ENCODE measurements around the gene DRC3. TPM values are rescaled to one million over a fixed set of nuclear protein-coding genes. Genes with fewer than 3 reads are reported as not detected.

Gene DRC3
- total RNA-seq, 1 donor from 2014 or later: not detected

- intact Hi-C loops (cut with micrococcal nuclease): no loop called here
These were observed 47.1 kb downstream of the DRC3 start for GRCh38 chr17:18019838-18020154.

DNA sequence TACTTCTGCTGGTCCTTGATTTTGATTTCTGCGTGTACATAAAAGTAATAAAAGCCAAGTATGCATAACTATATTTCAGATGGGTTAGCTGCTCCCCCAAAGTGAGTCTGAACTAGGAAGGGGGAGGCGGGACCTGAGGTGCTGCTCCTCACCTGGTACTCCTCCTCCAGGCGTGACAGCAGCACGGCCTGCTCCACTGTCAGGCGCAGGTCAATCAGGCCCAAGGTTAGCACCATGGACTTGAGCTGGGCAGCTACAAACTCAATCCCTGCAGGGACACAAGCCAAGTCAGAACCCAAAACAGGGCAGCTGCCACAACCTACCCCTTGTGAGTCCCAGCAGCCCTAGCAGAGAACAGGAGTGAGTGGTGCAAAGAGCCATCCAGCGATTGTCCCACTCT lies 48.3 kb downstream of the DRC3 start:
- intact Hi-C loops (cut with micrococcal nuclease): no loop called here

DNA sequence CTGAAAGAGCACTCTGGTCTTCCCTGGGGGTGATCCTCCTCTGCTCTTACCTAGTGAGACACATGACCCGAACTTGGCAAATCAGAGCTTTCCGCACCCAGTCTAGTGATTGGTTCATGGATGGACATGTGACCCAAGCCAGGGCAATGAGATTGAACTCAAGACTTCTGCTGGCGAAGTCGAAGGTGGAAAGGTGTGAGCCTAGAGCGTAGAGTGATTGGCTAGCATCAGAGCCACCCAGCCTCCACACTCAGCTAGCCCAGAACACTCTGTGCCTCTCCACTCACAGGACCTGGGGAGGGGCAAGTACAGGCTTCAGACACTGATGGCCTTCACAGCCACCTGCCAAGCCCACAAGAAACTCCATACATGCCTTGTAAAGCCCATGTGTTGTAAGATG lies 48.7 kb downstream of the DRC3 start:
- intact Hi-C loops (cut with micrococcal nuclease): no loop called here

DNA sequence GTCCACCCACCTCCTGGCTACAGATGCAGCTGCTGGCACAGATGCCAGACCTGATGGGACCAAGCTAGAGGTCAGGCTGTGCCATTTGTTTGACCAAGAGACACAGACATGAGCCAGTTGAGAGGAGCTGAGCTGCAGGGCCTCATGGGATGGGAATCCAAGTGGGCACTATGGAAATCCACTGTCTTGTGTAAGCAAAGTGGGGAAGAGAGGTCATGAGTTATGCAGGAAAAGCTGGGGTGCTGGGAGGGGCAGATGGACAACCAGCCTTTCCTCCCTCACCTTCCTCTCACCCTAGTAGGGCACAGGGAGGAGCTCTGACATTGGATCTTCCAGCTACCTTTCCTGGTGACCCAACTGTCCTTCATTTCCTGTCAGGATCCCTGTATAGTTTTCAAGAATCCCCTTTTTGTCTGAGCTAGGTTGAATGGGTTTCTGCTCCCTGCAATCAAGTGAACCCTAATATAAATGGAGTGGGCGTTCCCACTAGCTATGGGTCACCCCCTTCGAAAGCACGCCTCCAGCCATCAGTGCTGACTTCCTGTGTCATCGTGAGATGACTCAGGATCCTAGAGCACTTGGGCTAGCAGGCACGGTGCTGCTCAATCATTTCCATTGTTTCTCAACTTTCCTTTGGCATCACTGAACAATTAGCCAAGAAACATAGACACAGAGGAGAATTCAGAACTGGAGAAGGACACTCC lies 52.7 kb downstream of the DRC3 start:
- intact Hi-C loops (cut with micrococcal nuclease): no loop called here

GRCh38 chr17:18025945-18026776 lies 53.5 kb downstream of the DRC3 start:
- intact Hi-C loops (cut with micrococcal nuclease): no loop called here

DNA sequence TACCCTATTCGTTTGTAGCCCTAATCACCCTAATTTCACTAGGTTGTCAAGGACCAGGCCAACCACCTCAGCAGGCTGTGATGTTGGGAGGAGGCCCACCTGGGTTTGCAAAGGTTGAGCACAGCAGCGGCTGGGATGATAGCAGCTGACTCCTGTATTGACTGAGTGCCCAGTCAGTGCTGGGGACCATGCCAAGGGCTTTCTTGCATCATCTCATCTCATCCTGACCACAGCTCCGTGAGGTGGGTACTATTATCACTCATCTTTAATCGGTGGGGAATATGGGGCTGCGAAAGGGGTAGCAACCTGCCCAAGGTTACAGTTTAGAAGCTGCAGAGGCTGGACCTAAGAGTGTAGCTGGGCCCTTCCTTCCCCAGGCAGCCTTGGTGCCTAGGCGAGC lies 54.6 kb downstream of the DRC3 start:
- intact Hi-C loops (cut with micrococcal nuclease): no loop called here

GRCh38 chr17:18028114-18028951 lies 55.7 kb downstream of the DRC3 start:
- intact Hi-C loops (cut with micrococcal nuclease): no loop called here

DNA sequence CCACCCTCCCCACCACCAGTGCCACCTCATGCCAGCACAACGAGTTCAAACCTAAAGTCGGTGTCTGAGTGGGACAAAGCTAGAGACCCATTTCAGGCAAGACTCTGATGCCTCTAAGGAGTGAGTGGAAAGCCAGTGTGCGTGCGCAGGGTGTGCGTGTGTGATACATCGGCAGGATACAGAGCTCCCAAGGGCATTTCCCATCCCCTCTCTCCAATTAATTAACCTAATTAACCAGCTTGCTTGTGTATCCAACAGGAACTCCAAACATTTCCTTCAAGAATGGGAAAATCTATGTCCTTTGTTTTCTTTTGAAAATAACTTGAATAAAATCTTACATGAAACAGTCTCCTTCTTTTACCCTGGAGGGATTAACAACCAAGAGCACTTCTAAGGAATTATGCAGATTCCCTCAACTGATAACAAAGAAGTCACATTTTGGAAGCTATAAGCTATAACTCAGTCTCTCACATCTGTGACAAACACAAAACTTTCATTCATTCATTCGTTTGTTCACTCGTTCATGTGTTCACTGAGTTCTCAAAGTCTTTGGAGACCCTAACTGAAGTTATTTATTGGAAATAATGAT lies 56.4 kb downstream of the DRC3 start:
- intact Hi-C loops (cut with micrococcal nuclease): no loop called here

- intact Hi-C loops (cut with micrococcal nuclease): loop anchor here (10.0 kb wide), 1 partner anchor 177 kb away; no protein-coding TSS in a partner anchor
These were observed 59.3 kb downstream of the DRC3 start for GRCh38 chr17:18031955-18032354.

DNA sequence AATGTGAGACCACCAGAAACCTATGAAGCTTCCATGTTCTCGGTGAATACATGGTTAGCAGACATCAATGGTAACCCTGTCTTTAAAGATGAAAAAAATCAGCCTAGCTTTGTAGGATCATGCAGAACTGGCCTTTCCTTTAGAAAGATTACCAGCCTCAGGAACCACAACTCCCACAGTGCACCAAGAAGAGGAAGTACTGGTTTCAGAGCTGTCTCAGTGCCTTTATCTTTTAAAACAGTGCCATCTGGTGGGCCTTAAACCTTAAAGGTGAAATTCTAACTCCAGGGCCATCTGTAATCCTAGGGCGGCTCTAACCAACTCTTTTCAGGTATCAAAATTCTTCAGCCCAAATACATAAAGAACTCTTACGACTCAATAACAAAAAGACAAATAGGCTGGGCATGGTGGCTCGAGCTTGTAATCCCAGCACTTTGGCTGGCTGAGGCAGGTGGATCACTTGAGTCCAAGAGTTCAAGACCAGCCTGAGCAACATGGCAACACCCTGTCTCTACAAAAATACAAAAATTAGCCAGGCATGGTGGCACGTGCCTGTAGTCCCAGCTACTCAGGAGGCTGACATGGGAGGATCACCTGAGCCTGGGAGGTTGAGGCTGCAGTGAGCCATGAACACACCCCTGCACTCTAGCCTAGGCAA lies 60.9 kb downstream of the DRC3 start:
- intact Hi-C loops (cut with micrococcal nuclease): loop anchor here (1.0 to 10.0 kb wide), 3 partner anchors 142 to 352 kb away; partner anchors contain the start of gene RAI1

DNA sequence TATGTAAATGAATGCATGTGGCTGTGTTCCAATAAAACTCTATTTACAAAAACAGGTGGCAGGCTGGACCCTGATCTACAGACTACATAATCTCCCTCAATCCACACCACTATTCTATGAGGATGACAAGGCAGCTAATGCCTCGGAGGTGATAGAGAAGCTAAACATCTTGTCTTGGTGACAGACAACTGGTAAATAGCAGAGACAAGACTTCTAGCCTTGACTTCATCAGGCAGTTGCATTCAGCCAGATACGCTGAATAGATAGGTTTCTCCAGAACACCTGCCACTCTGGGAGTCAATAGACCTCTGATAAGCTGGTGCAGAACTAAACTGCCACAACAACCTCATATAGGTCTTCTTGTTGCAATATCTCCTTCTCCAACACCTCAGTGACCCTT lies 63.0 kb downstream of the DRC3 start:
- intact Hi-C loops (cut with micrococcal nuclease): loop anchor here (5.0 to 10.0 kb wide), 2 partner anchors 181 to 538 kb away; partner anchors contain the start of gene RASD1

DNA sequence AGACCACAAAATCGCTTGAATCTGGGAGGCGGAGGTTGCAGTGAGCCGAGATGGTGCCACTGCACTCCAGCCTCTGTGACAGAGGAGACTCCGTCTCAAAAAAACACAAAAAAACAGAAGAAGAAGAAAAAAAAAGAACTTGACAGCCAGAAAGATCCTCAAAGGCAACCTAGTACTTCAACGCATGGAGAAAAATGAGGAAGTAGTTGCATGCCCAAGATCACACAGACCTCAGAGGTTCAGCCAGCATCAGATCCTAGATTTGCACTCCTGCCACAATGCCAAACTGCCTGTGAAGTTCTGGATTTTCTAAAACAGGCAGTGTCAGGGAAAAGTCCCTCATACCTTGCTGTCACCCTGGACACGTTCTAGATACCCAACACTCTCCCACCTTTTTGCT lies 64.8 kb downstream of the DRC3 start:
- intact Hi-C loops (cut with micrococcal nuclease): loop anchor here (5.0 to 10.0 kb wide), 2 partner anchors 183 to 540 kb away; partner anchors contain the start of gene RASD1

DNA sequence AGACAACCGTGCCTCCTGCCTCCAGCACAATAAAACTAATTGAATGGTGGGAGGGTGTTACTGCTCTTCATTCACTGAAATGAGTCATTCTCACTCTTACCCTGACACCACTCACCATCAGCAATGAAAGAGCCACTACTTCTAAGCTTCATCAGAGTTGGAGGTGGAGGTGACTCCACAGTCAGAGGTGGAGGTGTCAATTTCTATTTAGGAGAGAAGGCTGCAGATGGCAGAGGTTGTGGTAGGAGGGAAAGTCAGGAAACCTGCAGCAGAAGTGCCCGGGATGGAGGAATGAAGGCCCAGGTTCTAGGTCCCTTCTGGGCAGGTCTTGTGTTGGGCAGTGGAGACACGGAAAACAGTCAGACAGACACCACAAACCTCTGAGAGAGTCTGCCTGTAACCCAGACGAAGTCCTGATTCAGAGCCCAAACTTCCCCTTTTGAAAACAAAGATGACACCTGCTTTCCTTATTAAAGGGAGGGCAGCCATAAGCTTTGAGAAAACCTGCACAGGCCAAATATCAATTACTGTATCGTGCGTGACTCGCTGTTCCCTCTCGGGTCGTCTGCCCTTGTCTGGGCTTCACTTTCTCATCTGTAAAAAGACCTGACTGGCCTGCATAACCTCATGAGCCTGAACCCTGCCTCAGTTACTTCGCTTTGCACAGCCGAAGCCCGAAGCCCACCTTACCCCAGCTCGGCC lies 65.6 kb downstream of the DRC3 start:
- intact Hi-C loops (cut with micrococcal nuclease): loop anchor here (2.0 to 10.0 kb wide), 4 partner anchors 183 to 541 kb away; partner anchors contain the start of genes PEMT and RASD1

GRCh38 chr17:18038861-18039534 lies 66.3 kb downstream of the DRC3 start, which contains the start of the genes ATPAF2 and GID4:
Gene ATPAF2 (minus strand): TSS chr17:18039168. CDS start chr17:18039013, 155 bp downstream.
Gene GID4 (plus strand): TSS chr17:18039408. CDS start chr17:18039465, 57 bp downstream.
- intact Hi-C loops (cut with micrococcal nuclease): loop anchor here (1.0 to 10.0 kb wide), 8 partner anchors 48 to 542 kb away; partner anchors contain the start of genes ALKBH5, DRC3, DRG2 and PEMT

DNA sequence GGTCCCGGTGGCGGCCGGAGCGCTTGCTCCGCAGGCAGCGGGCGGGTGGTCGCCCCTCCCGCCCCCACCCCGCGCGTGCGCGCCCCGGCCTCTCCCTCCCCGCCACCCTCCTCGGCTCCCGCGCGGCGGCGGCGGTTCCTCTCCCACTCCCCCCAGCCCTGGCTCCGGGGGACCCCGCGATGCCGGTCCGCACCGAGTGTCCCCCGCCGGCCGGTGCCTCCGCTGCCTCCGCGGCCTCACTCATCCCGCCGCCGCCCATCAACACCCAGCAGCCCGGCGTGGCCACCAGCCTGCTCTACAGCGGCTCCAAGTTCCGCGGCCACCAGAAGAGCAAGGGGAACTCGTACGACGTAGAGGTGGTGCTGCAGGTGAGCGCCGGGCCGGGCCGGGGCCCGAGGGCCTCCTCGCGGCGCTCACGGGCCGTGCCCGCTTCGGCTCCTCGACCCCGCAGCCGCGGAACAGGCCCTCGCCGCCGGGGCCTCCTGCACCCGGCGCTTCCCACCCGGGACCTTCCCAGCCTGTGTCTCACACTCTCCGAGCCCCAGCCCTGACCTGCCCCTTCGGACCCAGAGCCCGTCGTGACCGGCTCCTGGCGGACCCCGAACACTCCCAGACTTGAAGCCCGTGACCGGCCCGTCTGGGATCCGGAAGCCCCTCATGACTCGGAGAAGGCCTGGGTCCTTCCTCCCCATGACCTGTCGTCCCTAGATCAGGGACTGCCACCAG lies 67.0 kb downstream of the DRC3 start:
- intact Hi-C loops (cut with micrococcal nuclease): loop anchor here (1.0 to 10.0 kb wide), 9 partner anchors 48 to 562 kb away; partner anchors contain the start of genes ALKBH5, DRC3, DRG2 and MED9

DNA sequence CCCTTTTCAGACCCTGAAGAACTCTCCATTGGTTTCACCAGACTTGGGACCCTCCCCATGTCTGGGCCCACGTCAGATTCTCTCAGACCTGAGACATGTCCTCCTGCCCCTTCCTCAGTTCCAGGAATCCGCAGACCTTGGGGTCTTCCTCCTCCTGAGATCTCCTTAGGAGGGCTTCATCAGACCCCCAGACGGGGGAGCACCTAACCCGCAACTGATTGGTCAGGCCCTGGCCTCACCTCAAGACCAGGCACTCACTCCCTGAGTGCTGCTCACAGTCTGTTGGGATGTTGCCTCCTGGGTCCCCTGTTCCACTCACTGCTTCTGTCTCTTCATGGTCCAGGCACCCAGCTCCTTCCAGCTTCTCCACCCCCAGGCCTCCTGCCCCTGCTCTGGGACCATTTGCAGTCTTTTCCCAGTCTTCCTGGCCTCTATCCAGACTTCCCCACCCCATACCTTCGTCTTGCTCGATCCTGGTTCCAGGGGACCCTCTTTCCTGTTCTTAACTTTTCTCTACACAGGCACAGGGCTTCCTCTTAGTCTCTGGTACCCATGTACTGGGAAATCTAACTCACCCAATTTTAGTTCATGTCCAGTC lies 67.7 kb downstream of the DRC3 start:
- intact Hi-C loops (cut with micrococcal nuclease): loop anchor here (5.0 kb wide), 1 partner anchor 563 kb away; the partner anchor contains the start of gene MED9

DNA sequence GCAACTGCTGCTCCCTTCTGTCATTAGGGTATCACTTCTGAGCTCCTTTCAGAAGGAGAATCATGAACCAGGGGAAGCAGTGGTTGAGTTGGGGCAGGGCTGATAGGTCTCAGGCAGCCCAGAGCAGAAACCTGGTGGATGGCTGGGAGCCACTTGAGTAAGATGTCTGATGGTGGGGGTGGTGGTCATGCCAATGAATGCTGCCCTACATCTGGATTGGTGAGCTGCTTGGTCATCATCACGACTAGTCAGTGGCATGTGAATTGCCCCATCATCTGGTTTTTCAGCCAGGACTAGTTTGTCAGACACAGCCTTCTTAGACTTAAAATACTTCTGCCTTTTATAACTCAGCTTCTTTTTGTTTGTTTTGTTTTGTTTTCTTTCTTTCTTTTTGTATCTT lies 69.1 kb downstream of the DRC3 start:
- intact Hi-C loops (cut with micrococcal nuclease): loop anchor here (5.0 kb wide), 1 partner anchor 564 kb away; the partner anchor contains the start of gene MED9

DNA sequence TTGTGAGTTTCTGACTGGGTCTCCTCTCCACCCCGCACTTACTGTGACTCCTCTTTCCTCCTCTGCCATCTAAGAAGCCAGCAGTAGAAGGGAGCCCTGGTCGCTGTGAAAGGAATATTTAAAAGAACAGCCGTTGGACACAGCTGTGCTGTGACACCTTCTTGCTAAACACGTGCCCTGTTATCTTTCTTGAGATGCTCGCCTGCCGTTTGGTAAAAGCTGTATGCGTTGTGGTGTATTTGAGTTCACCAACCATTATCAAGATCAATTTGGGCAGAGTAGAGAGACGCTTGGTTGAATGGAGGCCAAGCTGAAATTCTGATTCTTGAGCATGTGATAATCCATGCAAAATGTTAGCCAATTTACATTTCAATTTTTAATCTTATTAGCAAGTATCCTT lies 70.3 kb downstream of the DRC3 start:
- intact Hi-C loops (cut with micrococcal nuclease): loop anchor here (5.0 kb wide), 1 partner anchor 566 kb away; the partner anchor contains the start of gene MED9

All from T-helper 2 cell treated with Interferon-gamma antibody and Interleukin-4, amounts not matched to agents 100 ng/mL and 5 ng/mL, for 36 hours (primary cell).